ENCODE results near the gene DPH2. TPM values are rescaled to one million over a fixed set of nuclear protein-coding genes. Genes with fewer than 3 reads are reported as not detected.

The DPH2 gene
- total RNA-seq, 4 donors from 2014 or later = 13.4 to 26.7 (median 22.3) TPM

- TF ChIP-seq, protein P1, sequence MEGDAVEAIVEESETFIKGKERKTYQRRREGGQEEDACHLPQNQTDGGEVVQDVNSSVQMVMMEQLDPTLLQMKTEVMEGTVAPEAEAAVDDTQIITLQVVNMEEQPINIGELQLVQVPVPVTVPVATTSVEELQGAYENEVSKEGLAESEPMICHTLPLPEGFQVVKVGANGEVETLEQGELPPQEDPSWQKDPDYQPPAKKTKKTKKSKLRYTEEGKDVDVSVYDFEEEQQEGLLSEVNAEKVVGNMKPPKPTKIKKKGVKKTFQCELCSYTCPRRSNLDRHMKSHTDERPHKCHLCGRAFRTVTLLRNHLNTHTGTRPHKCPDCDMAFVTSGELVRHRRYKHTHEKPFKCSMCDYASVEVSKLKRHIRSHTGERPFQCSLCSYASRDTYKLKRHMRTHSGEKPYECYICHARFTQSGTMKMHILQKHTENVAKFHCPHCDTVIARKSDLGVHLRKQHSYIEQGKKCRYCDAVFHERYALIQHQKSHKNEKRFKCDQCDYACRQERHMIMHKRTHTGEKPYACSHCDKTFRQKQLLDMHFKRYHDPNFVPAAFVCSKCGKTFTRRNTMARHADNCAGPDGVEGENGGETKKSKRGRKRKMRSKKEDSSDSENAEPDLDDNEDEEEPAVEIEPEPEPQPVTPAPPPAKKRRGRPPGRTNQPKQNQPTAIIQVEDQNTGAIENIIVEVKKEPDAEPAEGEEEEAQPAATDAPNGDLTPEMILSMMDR (IDR thresholded peaks at IDR 0.05) = no peak
- no peak for TF ChIP-seq POLR2A (IDR thresholded peaks at IDR 0.05)
- DNase-seq = peak; percentile 36 to 38
- no peak within 1 kb of the TSS for H3K27ac ChIP-seq
- no peaks in the 10 kb centered on the region for H3K9me3 ChIP-seq
- peaks cover 33 to 46% of the 10 kb centered on the region in 2 donors for H3K4me1 ChIP-seq
- peak within 1 kb of the TSS in 2 of 3 donors; percentile 30 to 52 for H3K4me3 ChIP-seq (replicated peaks in 1 of 3)
- WGBS, 2 donors = 23% methylated on average over 14 to 17 of the region's 54 CpGs
- intact Hi-C loops (cut with DNase I) = no loop called here
- H3K27me3 ChIP-seq = no peaks in the 10 kb centered on the region
- H3K36me3 ChIP-seq = peaks cover 9 to 14% of the 10 kb centered on the region in 2 donors
Measured at GRCh38 chr1:43978551-43979260, 8.9 kb downstream of the DPH2 start, which contains the start of gene B4GALT2. B4GALT2 (plus strand) TSS chr1:43979210; CDS start chr1:43981161, 1,951 bp downstream.

- intact Hi-C loops (cut with DNase I) = no loop called here
- WGBS, 2 donors = no CpG with 5 or more reads among the region's 45 CpGs
- H3K27me3 ChIP-seq = no peaks in the 10 kb centered on the region
- peaks cover 29 to 42% of the 10 kb centered on the region in 2 donors for H3K4me1 ChIP-seq
- TF ChIP-seq, protein P1 (IDR thresholded peaks at IDR 0.05) = no peak
- H3K4me3 ChIP-seq (replicated peaks in 1 of 3) = peak overlapping the region in 2 of 3 donors; percentile 30 to 52
- no peak overlapping the region for H3K27ac ChIP-seq
- H3K9me3 ChIP-seq = no peaks in the 10 kb centered on the region
- no peak for DNase-seq
- H3K36me3 ChIP-seq = peaks cover 9 to 14% of the 10 kb centered on the region in 2 donors
Measured at GRCh38 chr1:43979261-43979527, 9.4 kb downstream of the DPH2 start.

DNA sequence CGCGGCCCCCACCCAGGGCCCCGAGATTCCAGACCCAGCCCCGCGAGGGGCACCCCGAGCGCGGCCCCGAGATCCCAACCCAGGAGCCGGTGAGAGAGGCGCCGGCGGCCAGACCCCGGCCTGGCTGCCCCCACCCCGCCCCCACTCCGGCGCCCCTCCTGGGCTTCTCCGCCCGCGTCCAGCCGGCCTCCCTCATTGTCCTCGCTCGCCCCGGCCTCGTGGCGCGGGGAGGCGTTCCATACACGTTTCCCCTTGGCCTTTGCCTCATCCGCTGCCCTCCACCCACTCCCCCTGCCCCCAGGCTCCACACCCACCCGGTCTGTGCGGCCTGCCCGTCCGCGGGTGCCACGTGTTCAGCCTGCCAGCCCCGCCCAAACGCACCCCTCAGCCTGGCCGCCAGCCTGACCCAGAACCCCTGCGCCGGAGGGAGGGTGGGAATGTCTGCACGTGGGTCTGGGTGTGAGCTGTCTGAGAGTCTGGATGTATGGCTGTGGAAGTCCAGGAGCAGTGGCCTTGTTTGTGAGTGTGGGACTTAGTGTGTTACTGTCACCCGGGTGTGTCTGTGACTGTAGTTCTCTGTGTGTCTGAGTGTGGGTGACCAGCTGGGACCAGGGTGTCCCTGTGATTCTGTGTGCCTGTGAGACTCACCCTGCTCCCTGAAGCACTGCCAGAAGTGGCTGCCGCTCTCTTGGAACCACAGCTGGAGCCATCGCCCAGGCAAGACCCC, 9.9 kb downstream of the DPH2 start:
- Histone ChIP-seq H3K4me3 (replicated peaks in 1 of 3) (peak overlapping the region in 2 of 3 donors; percentile 30 to 52), H3K4me1 (peaks cover 27 to 40% of the 10 kb centered on the region in 2 donors), H3K27ac (no peak overlapping the region), H3K9me3 (no peaks in the 10 kb centered on the region), H3K36me3 (peaks cover 9 to 14% of the 10 kb centered on the region in 2 donors), H3K27me3 (no peaks in the 10 kb centered on the region)
- no peak for TF ChIP-seq POLR2A (IDR thresholded peaks at IDR 0.05)
- TF ChIP-seq, protein P1 (IDR thresholded peaks at IDR 0.05) = no peak
- WGBS, 2 donors = 0 to 16% methylated on average over 3 to 5 of the region's 45 CpGs
- intact Hi-C loops (cut with DNase I) = no loop called here
- DNase-seq = peak; percentile 41 to 46

DNA sequence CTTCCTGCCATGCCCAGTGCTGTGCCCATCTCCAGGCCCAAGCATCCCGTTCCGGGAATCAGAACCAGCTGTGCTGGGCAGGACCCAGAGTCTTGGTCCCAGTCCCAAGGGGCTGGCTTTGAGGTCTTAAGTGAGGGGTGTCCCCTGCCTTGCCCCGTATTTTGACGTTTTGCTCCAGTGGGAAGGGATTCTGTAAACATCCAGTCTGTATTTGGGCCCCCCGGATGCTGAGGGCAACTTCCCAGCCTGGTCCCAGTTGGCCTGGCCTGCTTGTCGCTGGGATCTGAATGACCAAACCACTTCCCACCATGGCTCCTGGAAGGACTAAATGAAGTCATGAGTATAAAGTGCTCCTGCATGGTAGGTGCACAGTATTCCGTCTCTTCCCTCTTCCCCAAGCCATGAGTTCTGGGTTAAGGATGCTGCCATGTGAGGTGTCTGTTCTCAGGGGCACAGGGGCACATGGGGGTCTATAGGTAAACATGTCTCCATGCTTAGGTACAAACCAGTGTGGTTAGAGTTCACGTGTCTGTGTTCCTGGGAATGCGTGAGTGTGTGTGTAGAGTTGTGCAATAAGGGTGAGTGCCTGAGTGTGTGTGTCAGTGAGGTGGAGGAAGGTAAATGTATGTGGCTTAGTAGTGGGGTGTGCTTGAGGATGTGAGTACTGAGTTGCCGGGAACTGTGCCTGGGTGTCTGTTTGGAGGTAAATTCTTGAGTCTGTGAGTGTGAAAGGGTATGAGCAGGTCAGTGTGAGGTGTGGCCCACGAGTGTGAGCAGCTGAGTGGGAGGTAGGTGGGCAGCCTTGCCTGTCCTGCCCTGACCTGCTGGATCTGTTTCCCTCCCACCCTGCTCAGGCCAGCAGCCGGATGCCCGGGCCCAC, 10.7 kb downstream of the DPH2 start:
- Histone ChIP-seq H3K9me3 (no peaks in the 10 kb centered on the region), H3K36me3 (peaks cover 9 to 14% of the 10 kb centered on the region in 2 donors), H3K4me1 (peaks cover 25 to 39% of the 10 kb centered on the region in 2 donors), H3K27me3 (no peaks in the 10 kb centered on the region), H3K4me3 (replicated peaks in 1 of 3) (no peak overlapping the region), H3K27ac (no peak overlapping the region)
- 67% methylated on average over 11 to 13 of the region's 13 CpGs for WGBS, 2 donors
- intact Hi-C loops (cut with DNase I) = no loop called here
- no peak for DNase-seq
- TF ChIP-seq, protein P1 (IDR thresholded peaks at IDR 0.05) = no peak
- TF ChIP-seq POLR2A (IDR thresholded peaks at IDR 0.05) = no peak

Data from thyroid gland (tissue), 4 donors.